C4-2B (cell line): ENCODE results near the gene PTRH1.

Source experiments
- H3K27ac ChIP-seq: fragments of 450-650 bp; 2 replicates; pipeline ENCODE4 v1.5.1; 2017
- ZFX ChIP-seq: fragments of 450-650 bp; IDR thresholded peaks from 2 replicates; pipeline ENCODE4 v1.6.1; 2017
- TF ChIP-seq, protein P1 (sequence below): fragments of 450-650 bp; conservative IDR thresholded peaks from 2 replicates; pipeline ENCODE4 v1.5.1; 2017; ENCODE audit warnings: mild to moderate bottlenecking

The PTRH1 gene

DNA sequence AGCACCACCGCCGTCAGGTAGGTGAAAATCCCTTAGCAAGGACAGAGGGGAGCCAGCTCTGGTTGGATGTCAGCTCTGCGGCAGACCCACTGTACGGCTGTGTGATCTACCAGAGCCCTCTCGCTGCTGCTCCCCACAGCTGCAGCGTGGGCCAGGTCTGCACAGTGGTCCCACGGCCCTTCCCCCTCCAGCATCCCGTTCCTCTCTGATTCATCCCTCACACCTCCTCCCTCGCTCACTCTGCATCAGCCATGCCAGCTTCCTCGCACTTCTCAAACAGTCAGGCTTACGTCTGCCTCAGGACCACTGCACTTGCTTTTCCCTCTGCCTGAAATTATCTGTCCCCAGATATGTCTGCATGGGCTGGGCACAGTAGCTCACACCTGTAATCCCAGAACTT, 35.2 kb downstream of the PTRH1 start:
- TF ChIP-seq ZFX, result no peak
- TF ChIP-seq, protein P1, sequence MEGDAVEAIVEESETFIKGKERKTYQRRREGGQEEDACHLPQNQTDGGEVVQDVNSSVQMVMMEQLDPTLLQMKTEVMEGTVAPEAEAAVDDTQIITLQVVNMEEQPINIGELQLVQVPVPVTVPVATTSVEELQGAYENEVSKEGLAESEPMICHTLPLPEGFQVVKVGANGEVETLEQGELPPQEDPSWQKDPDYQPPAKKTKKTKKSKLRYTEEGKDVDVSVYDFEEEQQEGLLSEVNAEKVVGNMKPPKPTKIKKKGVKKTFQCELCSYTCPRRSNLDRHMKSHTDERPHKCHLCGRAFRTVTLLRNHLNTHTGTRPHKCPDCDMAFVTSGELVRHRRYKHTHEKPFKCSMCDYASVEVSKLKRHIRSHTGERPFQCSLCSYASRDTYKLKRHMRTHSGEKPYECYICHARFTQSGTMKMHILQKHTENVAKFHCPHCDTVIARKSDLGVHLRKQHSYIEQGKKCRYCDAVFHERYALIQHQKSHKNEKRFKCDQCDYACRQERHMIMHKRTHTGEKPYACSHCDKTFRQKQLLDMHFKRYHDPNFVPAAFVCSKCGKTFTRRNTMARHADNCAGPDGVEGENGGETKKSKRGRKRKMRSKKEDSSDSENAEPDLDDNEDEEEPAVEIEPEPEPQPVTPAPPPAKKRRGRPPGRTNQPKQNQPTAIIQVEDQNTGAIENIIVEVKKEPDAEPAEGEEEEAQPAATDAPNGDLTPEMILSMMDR, result no peak

DNA sequence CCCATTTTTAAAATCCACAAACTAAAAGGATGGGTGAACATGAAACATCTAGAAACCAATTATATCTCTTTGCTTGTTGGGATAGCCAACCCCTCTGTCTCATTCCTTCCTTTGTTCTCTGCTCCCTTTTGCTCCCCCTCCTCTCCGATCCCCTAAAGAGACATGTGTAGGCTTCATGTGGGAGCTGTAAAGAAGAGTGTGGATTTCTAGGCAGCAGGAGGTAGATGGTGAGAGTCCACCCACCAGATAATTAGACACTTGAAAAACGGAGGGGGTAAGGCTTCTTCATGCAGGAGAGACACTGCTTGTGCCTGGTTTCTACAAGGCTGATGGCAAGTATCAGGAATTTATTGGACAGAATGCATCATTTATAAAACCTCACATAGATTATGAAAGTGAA, 36.0 kb downstream of the PTRH1 start:
- TF ChIP-seq, protein P1, result no peak
- TF ChIP-seq ZFX, result no peak

More for the DNA sequence above, 35.2 kb downstream of the PTRH1 start:
- no peak overlapping the region for H3K27ac ChIP-seq

GRCh38 chr9:127676638-127677037, 38.8 kb downstream of the PTRH1 start:
- no peak overlapping the region for H3K27ac ChIP-seq
- TF ChIP-seq, protein P1, result no peak
- no peak for TF ChIP-seq ZFX

More for the DNA sequence above, 36.0 kb downstream of the PTRH1 start:
- H3K27ac ChIP-seq, result no peak overlapping the region

- H3K27ac ChIP-seq, result no peak overlapping the region
- TF ChIP-seq ZFX, result no peak
- TF ChIP-seq, protein P1, result no peak
These were observed 42.2 kb downstream of the PTRH1 start for GRCh38 chr9:127673234-127673633.

DNA sequence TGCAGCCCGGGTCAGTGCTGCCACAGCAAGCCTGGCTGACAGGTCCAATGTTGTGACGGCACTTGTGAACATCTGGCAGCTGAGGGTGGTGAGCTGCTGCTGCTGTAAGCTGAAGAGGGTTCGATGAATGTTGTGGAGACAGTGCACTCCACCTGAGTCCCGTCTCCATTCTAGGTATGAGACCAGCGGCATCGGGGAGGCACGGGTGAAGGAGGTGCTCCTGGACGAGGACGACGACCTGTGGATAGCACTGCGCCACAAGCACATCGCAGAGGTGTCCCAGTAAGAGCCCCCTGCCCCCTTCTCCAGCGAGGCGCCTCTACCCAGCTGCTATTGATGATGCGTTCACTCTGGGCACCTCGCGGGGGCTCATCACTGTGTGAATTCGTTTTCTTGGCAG, 47.6 kb downstream of the PTRH1 start:
- H3K27ac ChIP-seq, result no peak overlapping the region
- no peak; the same call in 1 of the 2 replicates for TF ChIP-seq ZFX
- TF ChIP-seq, protein P1, result no peak

DNA sequence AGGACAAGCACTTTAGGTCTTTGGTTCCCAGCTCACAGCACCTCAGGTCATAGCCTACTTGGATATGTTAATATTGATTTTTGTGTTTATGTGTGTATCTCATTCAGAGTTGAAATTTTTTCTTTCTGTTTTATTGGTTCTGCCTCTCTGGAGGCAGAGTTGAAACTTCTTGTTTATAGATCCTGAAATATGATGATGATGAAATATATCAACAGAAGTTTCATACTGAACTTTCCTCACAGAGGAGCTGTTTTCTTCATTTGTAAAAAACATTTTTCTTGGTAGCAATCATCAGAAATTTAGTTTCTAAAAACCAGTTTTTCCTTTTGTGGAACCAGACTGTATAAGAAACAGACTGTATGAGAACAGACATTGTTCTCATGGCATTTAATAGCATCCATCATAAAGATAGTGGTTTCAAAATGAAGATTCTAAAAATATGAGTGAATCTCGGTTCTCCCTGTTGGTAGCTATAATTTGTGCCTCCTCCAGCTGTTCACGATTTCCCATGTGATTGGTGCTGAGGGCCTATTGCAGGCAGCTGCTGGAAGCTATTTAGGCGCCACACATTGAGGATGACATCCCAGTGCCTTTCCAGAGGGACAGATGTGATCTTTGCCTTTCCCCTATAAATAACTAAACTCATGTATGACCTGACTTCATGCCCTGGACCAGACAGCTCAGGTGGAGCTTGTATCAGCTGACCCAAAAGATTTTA, 48.2 kb downstream of the PTRH1 start:
- H3K27ac ChIP-seq, result no peak overlapping the region
- TF ChIP-seq, protein P1, result no peak
- no peak for TF ChIP-seq ZFX

- TF ChIP-seq, protein P1, result no peak
- TF ChIP-seq ZFX, result no peak
- no peak overlapping the region for H3K27ac ChIP-seq
These were observed 50.6 kb downstream of the PTRH1 start for GRCh38 chr9:127664678-127665507.
